NT2/D1 (cell line): Measurements from ENCODE around the gene MRPS2.

Experiments used
- DNase-seq: peaks from one replicate; pipeline ENCODE4 v3.0.0-alpha.2; 2011; ENCODE audit warnings: low read depth, low spot score
- H3K27me3 ChIP-seq: 2 replicates; pipeline ENCODE4 v1.6.0; 2011; ENCODE audit warnings: mild to moderate bottlenecking; ENCODE audit not compliant: insufficient read length, insufficient read depth
- H3K36me3 ChIP-seq: 2 replicates; pipeline ENCODE4 v1.6.1; 2011; ENCODE audit warnings: mild to moderate bottlenecking, low read length, mixed read lengths; ENCODE audit not compliant: insufficient read depth, insufficient read length
- H3K4me1 ChIP-seq: 2 replicates; pipeline ENCODE4 v1.5.1; 2011; ENCODE audit not compliant: insufficient read depth, insufficient read length
- H3K4me3 ChIP-seq: 2 replicates; pipeline ENCODE4 v1.5.1; 2011; ENCODE audit warnings: low read depth; ENCODE audit not compliant: insufficient read length
- H3K9ac ChIP-seq: 2 replicates; pipeline ENCODE4 v1.6.0; 2011; ENCODE audit warnings: low read depth; ENCODE audit not compliant: insufficient read length
- H3K9me3 ChIP-seq: 2 replicates; pipeline ENCODE4 v1.5.1; 2011; ENCODE audit warnings: mild to moderate bottlenecking, low read length; ENCODE audit not compliant: insufficient read depth
- SUZ12 ChIP-seq: IDR thresholded peaks from 2 replicates; pipeline ENCODE4 v1.6.1; 2011; ENCODE audit not compliant: insufficient read length, insufficient read depth; ENCODE audit errors: extremely low read depth
- YY1 ChIP-seq: IDR thresholded peaks from 2 replicates; pipeline ENCODE4 v1.6.1; 2011; ENCODE audit not compliant: insufficient read length, insufficient read depth
- ZNF274 ChIP-seq: IDR thresholded peaks from 2 replicates; pipeline ENCODE4 v1.6.1; 2011; ENCODE audit warnings: mild to moderate bottlenecking, low read depth, low read length

Gene MRPS2

DNA sequence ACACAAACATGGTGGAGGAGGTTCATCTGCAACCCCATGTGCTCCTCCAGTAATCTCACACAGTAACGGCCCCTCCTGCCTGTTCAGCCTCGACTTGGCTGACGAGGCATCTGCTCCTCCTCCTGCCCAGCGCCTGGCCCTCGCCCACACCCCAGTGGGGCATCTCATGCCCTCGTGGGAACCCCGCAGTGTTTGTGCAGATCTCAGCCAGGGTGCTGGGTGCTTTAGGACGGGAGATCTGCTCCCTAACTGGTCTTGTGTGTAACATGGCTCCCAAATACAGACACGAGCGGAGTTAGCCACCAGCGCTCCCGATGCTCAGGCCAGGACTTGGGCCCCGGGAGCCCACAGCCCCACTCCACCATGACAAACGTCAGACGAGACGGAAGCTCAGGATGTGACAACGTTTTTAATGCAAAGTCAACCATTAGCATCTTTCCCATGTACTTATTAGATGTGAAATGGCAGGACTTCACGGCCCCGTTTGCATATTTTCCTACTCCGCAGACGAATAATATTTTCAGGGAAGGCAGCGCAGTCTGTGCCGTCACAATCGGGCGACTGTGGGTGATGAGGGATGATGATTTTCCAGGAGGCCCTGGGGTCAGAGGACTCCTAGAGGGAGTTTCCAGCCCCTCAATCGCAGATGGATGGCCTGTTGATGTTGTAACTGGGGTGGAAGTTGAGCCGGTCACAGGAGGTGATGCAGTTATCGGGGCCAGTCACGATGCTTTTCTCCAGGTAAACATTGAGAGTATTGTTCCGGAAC, 5.5 kb upstream of the MRPS2 start:
- no peak for DNase-seq
- Histone ChIP-seq H3K36me3 (peaks cover 5% of the 10 kb centered on the region), H3K27me3 (no peaks in the 10 kb centered on the region), H3K9ac (no peak overlapping the region), H3K4me1 (peaks cover 12% of the 10 kb centered on the region), H3K4me3 (no peak overlapping the region), H3K9me3 (no peaks in the 10 kb centered on the region)
- no peak for TF ChIP-seq ZNF274
- no peak for TF ChIP-seq SUZ12
- no peak for TF ChIP-seq YY1

DNA sequence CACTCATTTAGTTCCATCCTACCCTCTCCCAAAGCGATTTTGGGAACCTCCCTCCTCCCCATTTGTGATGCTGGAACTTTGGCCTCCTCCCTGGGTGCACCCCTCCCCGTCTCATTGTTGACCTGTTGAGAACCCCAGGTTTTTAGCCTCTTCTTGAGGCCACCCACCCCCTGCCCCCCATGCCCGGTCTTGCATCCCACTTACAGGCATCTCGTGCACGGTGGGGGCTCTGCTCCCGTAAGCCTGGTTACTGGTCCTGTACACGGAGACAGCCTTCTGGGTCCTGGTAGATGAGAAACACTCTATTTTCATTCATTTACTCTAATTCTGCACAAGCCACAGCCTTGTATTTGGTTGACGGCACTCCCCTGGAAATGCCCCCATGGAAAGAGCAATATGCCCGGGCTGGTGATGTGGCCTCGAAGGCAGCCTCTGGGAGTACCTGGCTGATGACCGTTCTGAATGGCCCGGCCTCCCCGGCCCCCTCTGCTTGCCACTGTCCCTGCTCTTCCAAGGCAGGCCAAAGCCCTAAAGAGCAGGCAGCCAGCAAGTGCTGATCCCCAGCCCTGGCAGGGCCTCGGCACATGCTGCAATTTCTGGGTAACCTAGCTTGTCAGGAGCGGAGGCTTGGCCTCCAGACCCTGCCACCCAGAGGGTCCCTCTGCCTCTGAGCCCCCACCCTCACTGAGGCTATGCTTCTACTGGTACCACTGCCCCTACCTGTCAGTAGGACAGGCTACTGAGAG, 1.9 kb upstream of the MRPS2 start:
- Histone ChIP-seq H3K27me3 (no peaks in the 10 kb centered on the region), H3K9ac (peak overlapping the region; percentile 97), H3K4me1 (peaks cover 15% of the 10 kb centered on the region), H3K9me3 (no peaks in the 10 kb centered on the region), H3K36me3 (peaks cover 30% of the 10 kb centered on the region), H3K4me3 (no peak overlapping the region)
- no peak for TF ChIP-seq ZNF274
- TF ChIP-seq YY1, result no peak
- no peak for TF ChIP-seq SUZ12
- no peak for DNase-seq

DNA sequence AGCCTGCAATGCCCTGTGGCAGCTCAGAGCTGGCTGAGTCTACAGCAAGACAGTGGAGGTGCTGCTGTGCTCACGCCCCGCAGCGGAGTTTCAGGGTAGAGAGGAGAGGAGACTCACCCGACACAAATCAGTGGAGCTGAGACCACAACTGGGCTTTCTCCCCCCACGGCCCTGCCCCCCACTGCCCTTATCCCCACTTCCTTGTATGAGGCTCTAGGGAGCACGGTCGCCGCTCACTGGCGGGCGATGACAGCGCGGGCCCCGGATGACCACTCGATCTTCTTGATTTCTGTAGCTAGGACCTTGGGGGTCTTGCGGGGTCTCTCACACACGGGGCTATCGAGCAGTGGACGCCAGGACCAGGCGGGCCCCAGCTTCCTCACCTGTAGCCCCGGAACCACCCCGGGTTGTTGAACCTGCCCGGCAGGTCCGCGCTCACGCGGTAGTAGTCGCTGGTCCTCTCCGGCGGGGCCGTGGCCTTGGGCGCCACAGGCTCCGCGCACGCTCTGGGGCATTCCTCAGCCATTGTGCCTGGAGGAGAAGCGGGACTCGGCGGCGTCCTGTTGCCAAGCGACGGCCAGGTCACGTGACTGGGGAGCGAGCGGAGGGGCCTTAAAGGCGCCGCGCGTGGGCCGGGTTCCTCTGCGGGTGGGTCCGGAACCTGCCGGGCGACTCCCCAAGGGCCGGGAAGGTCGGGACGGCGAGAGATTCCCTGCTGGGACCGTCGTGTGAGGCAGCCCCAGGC, 984 bp upstream of the MRPS2 start:
- no peak for DNase-seq

DNA sequence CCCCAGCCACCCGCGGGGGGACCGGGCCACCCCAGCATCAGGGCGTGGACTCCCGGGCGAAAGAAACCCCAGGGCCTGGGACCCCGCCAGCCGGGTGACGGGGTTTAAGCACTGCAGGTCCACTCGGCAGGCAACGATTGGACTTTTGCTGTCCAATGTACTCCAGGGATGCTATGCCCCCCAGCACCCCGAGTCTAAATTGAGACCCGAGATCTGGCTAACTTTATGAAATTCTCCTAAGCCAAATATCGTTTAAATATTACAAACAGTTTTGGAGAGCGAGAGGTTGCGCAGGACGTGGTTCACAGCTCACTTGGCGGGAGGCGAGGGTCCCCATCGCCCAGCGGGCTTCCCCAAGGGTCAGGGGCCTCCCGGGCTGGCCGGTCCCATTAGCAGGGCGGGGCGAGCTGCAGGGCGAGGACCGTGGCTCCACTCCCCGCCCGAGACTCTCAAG, 384 bp upstream of the MRPS2 start:
- DNase-seq, result no peak
- H3K9ac ChIP-seq, result peak overlapping the region; percentile 97
- peaks cover 25% of the 10 kb centered on the region for H3K4me1 ChIP-seq
- peak overlapping the region; percentile 97 for H3K4me3 ChIP-seq
- TF ChIP-seq YY1 (no peak), SUZ12 (no peak), ZNF274 (no peak)
- no peaks in the 10 kb centered on the region for H3K27me3 ChIP-seq
- no peaks in the 10 kb centered on the region for H3K9me3 ChIP-seq
- peaks cover 41% of the 10 kb centered on the region for H3K36me3 ChIP-seq

More for the DNA sequence above, 984 bp upstream of the MRPS2 start:
- H3K4me3 ChIP-seq, result peak overlapping the region; percentile 97
- H3K9me3 ChIP-seq, result no peaks in the 10 kb centered on the region
- H3K36me3 ChIP-seq, result peaks cover 40% of the 10 kb centered on the region
- H3K27me3 ChIP-seq, result no peaks in the 10 kb centered on the region
- peaks cover 19% of the 10 kb centered on the region for H3K4me1 ChIP-seq
- H3K9ac ChIP-seq, result peak overlapping the region; percentile 97
- no peak for TF ChIP-seq YY1
- no peak for TF ChIP-seq ZNF274
- no peak for TF ChIP-seq SUZ12

GRCh38 chr9:135501261-135502167, 1.0 kb downstream of the MRPS2 start:
- Histone ChIP-seq H3K4me1 (peaks cover 37% of the 10 kb centered on the region), H3K9ac (peak overlapping the region; percentile 97), H3K27me3 (no peaks in the 10 kb centered on the region), H3K36me3 (peaks cover 51% of the 10 kb centered on the region), H3K4me3 (peak overlapping the region; percentile 97), H3K9me3 (no peaks in the 10 kb centered on the region)
- TF ChIP-seq ZNF274, result no peak
- no peak for TF ChIP-seq YY1
- TF ChIP-seq SUZ12, result no peak
- DNase-seq, result no peak

DNA sequence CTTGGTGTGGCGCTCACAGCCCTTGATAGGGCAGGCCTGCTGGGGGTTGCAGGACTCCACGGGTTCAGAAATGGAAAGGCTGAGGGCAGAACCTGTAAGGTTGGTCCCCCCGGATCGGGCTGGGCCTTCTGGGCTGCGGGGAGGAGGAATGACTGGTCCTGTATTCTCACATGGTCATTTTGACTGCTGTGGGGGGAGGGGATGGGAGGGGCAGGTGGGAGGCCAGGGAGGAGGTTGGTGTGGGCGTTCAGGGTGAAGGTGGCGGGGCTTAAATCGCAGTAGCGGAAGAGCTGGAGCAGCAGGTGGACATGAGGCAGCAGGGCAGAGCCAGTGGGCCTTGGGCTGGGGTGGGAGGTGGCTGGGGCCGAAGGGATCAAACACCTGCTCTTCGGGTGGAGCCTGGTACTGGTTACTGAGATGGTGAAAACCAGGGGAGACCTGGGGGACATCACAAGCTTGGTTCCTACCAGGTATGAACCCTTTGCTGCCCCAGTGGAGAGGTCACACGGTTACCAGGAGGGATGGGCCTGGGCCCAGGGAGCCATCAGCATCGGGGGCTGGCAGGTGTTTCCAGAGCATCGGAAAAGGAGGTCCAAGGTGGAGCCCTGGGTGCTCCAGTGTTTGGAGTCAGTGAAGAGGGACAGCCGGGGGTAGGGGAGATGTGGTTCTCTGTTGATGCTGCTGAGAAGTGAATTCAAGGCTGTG, 1.8 kb downstream of the MRPS2 start:
- no peak for TF ChIP-seq SUZ12
- no peak for TF ChIP-seq YY1
- TF ChIP-seq ZNF274, result no peak
- Histone ChIP-seq H3K9ac (peak overlapping the region; percentile 97), H3K4me1 (peaks cover 42% of the 10 kb centered on the region), H3K4me3 (peak overlapping the region; percentile 97), H3K36me3 (peaks cover 51% of the 10 kb centered on the region), H3K27me3 (no peaks in the 10 kb centered on the region), H3K9me3 (no peaks in the 10 kb centered on the region)
- no peak for DNase-seq
